Fibroblast of villous mesenchyme (primary cell): Measurements from ENCODE around the gene NANS. TPM values are rescaled to one million over a fixed set of nuclear protein-coding genes. Genes with fewer than 3 reads are reported as not detected.
A peak's percentile ranks its signal among the peaks of the same experiment; 100 is the strongest.

ENCODE experiments used
- DNase-seq: peaks from one replicate; pipeline ENCODE4 v3.0.0-alpha.2; 2010; ENCODE audit warnings: low read depth
- H3K4me3 ChIP-seq: 2 replicates; pipeline ENCODE4 v1.5.1; 2011; ENCODE audit warnings: low read depth, mild to moderate bottlenecking, low read length
- CTCF ChIP-seq: IDR thresholded peaks from 2 replicates; pipeline ENCODE4 v1.5.1; 2012; ENCODE audit warnings: low read depth, mild to moderate bottlenecking, low read length; ENCODE audit not compliant: insufficient read depth
- total RNA-seq: library from RNA; depleted of rRNA; stranded (reverse); fragments of >200 nt; gene quantifications from 2 replicates; pipeline ENCODE4 v1.2.3, GENCODE V29; 2012

Gene NANS
- total RNA-seq, 1 donor: 94.1 TPM

GRCh38 chr9:98064623-98065392 is 8.3 kb downstream of the NANS start:
- no peak for TF ChIP-seq CTCF
- DNase-seq: peak; percentile 61
- H3K4me3 ChIP-seq: no peak overlapping the region

- H3K4me3 ChIP-seq: no peak overlapping the region
- TF ChIP-seq CTCF: no peak
Measured at GRCh38 chr9:98066235-98066634, 9.7 kb downstream of the NANS start.

GRCh38 chr9:98067184-98067583 is 10.7 kb downstream of the NANS start:
- H3K4me3 ChIP-seq: no peak overlapping the region
- no peak for DNase-seq
- TF ChIP-seq CTCF: no peak

More at GRCh38 chr9:98066235-98066634, 9.7 kb downstream of the NANS start:
- DNase-seq: no peak

GRCh38 chr9:98069551-98069950 is 13.0 kb downstream of the NANS start:
- TF ChIP-seq CTCF: no peak
- no peak for DNase-seq

GRCh38 chr9:98070704-98071103 is 14.2 kb downstream of the NANS start:
- DNase-seq: no peak
- H3K4me3 ChIP-seq: no peak overlapping the region
- TF ChIP-seq CTCF: no peak

More at GRCh38 chr9:98069551-98069950, 13.0 kb downstream of the NANS start:
- no peak overlapping the region for H3K4me3 ChIP-seq

GRCh38 chr9:98071737-98072136 is 15.2 kb downstream of the NANS start:
- no peak overlapping the region for H3K4me3 ChIP-seq
- DNase-seq: no peak
- no peak for TF ChIP-seq CTCF
